ENCODE results near the gene ARHGEF16. TPM values are rescaled to one million over a fixed set of nuclear protein-coding genes. Genes with fewer than 3 reads are reported as not detected.

ARHGEF16 gene
- total and polyA plus RNA-seq, 9 donors: 0.13 to 8.4 (median 1.7) TPM

DNA sequence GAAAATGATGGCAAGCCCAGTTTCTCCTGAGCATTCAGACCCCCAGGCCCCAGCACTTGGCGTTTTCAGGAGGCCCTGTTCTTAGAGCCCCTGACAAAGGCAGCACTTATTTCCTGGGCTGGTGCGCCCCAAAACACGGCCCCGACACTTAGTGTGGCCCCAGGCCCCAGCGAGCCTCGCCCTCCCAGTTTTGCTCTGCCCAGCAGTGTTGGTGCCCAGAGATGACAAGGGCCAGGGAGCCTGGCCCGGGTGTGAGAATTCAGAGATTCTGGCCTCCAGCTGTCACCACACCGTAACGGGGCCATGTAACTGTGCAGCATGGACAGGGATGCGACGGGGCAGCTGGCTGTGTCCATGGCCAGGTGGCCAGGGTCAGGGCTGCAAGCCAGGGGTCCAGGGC is 18.0 kb upstream of the ARHGEF16 start:
- no peaks in the 10 kb centered on the region for H3K9me3 ChIP-seq
- 87 to 93% (median 92%) methylated on average over 11 of the region's 11 CpGs for WGBS, 3 donors
- no peak overlapping the region for H3K27ac ChIP-seq
- TF ChIP-seq POLR2A (IDR thresholded peaks at IDR 0.05) (no peak), EP300 (IDR thresholded peaks at IDR 0.05) (no peak)
- TF ChIP-seq, protein P1, sequence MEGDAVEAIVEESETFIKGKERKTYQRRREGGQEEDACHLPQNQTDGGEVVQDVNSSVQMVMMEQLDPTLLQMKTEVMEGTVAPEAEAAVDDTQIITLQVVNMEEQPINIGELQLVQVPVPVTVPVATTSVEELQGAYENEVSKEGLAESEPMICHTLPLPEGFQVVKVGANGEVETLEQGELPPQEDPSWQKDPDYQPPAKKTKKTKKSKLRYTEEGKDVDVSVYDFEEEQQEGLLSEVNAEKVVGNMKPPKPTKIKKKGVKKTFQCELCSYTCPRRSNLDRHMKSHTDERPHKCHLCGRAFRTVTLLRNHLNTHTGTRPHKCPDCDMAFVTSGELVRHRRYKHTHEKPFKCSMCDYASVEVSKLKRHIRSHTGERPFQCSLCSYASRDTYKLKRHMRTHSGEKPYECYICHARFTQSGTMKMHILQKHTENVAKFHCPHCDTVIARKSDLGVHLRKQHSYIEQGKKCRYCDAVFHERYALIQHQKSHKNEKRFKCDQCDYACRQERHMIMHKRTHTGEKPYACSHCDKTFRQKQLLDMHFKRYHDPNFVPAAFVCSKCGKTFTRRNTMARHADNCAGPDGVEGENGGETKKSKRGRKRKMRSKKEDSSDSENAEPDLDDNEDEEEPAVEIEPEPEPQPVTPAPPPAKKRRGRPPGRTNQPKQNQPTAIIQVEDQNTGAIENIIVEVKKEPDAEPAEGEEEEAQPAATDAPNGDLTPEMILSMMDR (IDR thresholded peaks at IDR 0.05): no peak
- no peaks in the 10 kb centered on the region for H3K27me3 ChIP-seq
- H3K4me1 ChIP-seq (ENCODE audit: insufficient read depth): no peaks in the 10 kb centered on the region
- no peak overlapping the region for H3K4me3 ChIP-seq
- no peaks in the 10 kb centered on the region for H3K36me3 ChIP-seq
- intact Hi-C loops (cut with DNase I): no loop called here
- DNase-seq: no peak

DNA sequence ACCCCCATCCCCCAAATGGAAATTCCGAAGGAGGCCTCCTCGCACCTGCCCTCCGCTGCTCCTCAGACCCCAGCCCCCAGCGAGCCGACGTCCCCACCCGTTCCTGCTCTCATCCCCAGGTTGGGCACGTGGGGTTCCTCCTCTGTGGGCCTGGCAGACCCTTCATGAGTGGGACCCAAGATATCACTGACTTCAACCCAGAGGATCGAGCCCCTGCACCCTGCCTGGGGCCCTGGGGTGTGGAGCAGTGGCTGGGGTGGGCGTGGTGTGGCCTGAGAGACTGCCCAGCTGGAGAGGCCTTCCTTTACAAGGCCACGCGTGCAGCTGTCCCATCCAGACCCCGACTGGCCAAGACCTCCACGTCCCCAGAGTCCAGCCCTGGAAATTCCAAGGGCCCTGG is 17.6 kb upstream of the ARHGEF16 start:
- no peak overlapping the region for H3K27ac ChIP-seq
- DNase-seq: no peak
- WGBS, 3 donors: 81 to 83% (median 82%) methylated on average over 14 of the region's 14 CpGs

DNA sequence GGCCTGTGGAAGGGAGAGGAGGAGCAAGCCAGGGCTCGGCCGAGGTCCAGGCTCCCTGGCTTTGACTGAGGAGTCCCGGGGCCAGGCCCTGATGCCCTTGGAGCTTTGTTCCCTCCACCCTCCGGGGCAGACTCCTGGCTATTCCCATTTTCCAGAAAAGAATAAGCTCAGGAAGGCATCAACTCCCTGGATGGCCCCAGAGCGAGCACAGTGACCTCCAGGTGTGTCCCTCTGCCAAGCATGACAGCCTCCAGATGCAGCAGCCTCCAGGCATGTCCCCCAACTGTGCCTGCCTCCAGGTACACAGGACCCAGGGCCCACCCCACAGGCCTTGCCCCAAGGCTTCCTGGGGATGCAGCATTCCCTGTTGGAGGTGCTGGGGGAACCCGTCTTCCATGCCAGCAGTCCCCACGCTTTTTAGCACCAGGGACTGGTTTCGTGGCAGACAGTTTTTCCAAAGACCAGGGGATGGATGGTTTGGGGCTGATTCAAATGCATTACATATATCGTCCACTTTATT is 15.7 kb upstream of the ARHGEF16 start:
- H3K27me3 ChIP-seq: no peaks in the 10 kb centered on the region
- no peak overlapping the region for H3K27ac ChIP-seq
- WGBS, 3 donors: 80 to 92% (median 87%) methylated on average over 9 of the region's 9 CpGs

More for the DNA sequence above, 17.6 kb upstream of the ARHGEF16 start:
- H3K36me3 ChIP-seq: no peaks in the 10 kb centered on the region
- TF ChIP-seq, protein P1 (IDR thresholded peaks at IDR 0.05): no peak
- no peak for TF ChIP-seq EP300 (IDR thresholded peaks at IDR 0.05)
- no peak for TF ChIP-seq POLR2A (IDR thresholded peaks at IDR 0.05)
- H3K27me3 ChIP-seq: no peaks in the 10 kb centered on the region
- H3K4me3 ChIP-seq: no peak overlapping the region
- no peaks in the 10 kb centered on the region for H3K9me3 ChIP-seq
- no peaks in the 10 kb centered on the region for H3K4me1 ChIP-seq (ENCODE audit: insufficient read depth)
- intact Hi-C loops (cut with DNase I): no loop called here

DNA sequence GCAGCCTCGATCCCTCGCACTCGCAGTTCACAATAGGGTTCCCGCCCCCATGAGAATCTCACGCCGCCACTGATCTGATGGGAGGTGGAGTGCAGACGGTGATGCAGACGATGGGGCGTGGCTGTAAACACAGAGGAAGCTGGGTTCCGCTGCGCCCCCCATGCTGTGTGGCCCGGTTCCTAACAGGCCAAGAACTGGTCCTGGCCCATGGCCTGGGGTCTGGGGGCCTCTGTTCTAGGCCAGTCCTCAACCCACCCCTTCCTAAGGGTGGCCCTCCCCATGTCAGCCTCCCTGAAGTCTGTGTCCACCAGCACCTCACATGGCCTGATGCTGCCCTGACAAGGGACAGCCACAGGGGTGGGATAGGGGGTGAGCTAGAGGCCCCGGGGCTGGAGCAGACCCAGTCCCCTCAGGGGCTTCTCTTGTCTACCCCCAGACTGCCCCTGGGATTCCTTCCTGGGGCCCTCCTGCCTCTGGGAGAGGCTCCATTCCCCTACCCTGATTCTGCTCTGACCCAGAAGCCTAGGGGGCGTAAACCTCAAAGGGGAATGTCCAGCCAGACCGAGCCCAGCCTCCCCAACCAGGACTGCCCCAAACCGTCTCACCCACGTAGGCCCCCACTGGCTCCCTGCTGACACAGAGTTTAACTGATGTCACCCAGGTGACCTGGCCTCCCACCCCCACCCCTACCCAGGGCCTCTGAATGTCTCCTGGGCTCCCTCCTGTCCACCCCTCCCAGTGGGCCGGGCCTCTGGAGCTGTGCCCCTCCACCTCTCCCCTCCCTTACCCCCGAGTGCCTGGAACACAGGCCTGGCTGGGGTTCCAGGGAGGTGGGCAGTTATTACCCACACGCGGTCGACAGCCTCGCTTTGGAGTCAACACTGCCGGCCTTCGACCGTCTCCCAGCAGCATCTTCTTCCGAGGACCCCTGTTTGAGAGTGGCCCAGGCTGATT is 14.8 kb upstream of the ARHGEF16 start:
- DNase-seq: no peak
- 67 to 75% (median 74%) methylated on average over 27 of the region's 27 CpGs for WGBS, 3 donors
- Histone ChIP-seq H3K27ac (no peak overlapping the region), H3K36me3 (no peaks in the 10 kb centered on the region), H3K27me3 (no peaks in the 10 kb centered on the region), H3K4me3 (no peak overlapping the region), H3K9me3 (no peaks in the 10 kb centered on the region), H3K4me1 (ENCODE audit: insufficient read depth) (no peaks in the 10 kb centered on the region)
- TF ChIP-seq EP300 (IDR thresholded peaks at IDR 0.05) (no peak), POLR2A (IDR thresholded peaks at IDR 0.05) (no peak)
- TF ChIP-seq, protein P1 (IDR thresholded peaks at IDR 0.05): no peak
- intact Hi-C loops (cut with DNase I): no loop called here

More for the DNA sequence above, 15.7 kb upstream of the ARHGEF16 start:
- no peak for DNase-seq
- TF ChIP-seq, protein P1 (IDR thresholded peaks at IDR 0.05): no peak
- no peak for TF ChIP-seq POLR2A (IDR thresholded peaks at IDR 0.05)
- no peak for TF ChIP-seq EP300 (IDR thresholded peaks at IDR 0.05)
- intact Hi-C loops (cut with DNase I): no loop called here
- Histone ChIP-seq H3K4me3 (no peak overlapping the region), H3K4me1 (ENCODE audit: insufficient read depth) (no peaks in the 10 kb centered on the region), H3K9me3 (no peaks in the 10 kb centered on the region), H3K36me3 (no peaks in the 10 kb centered on the region)
